MM.1S (cell line): ENCODE results near the gene NUP188.
A peak's percentile ranks its signal among the peaks of the same experiment; 100 is the strongest.

Experiments used
- DNase-seq: peaks from one replicate; pipeline ENCODE4 v3.0.0-alpha.2; 2015
- H2AFZ ChIP-seq: fragments of 300-600 bp; sonication (generic); 2 replicates; pipeline ENCODE4 v1.6.0; 2016; ENCODE audit warnings: antibody characterized with exemption, low read length
- H3F3A ChIP-seq: fragments of 300-600 bp; sonication (generic); 2 replicates; pipeline ENCODE4 v1.6.1; 2016; ENCODE audit warnings: mild to moderate bottlenecking, antibody characterized with exemption, low read length, moderate library complexity, mixed read lengths; ENCODE audit not compliant: insufficient read depth
- H3K27ac ChIP-seq: fragments of 300-600 bp; sonication (generic); 2 replicates; pipeline ENCODE4 v1.5.1; 2016; ENCODE audit warnings: mild to moderate bottlenecking, low read length
- H3K27me3 ChIP-seq: fragments of 300-600 bp; sonication (generic); replicated peaks from 2 replicates; pipeline ENCODE4 v1.6.0; 2016; ENCODE audit warnings: low read length; ENCODE audit not compliant: insufficient read depth
- H3K36me3 ChIP-seq: fragments of 300-600 bp; sonication (generic); replicated peaks from 2 replicates; pipeline ENCODE4 v1.6.1; 2016; ENCODE audit warnings: mild to moderate bottlenecking, low read length, mixed read lengths; ENCODE audit not compliant: insufficient read depth
- H3K4me1 ChIP-seq: fragments of 300-600 bp; sonication (generic); 2 replicates; pipeline ENCODE4 v1.6.1; 2016; ENCODE audit warnings: low read length, mixed read lengths
- H3K4me2 ChIP-seq: fragments of 300-600 bp; sonication (generic); 2 replicates; pipeline ENCODE4 v1.6.0; 2016; ENCODE audit warnings: low read depth, low read length
- H3K4me3 ChIP-seq: fragments of 300-600 bp; sonication (generic); 2 replicates; pipeline ENCODE4 v1.5.1; 2016; ENCODE audit warnings: low read length, mixed read lengths
- H3K79me2 ChIP-seq: fragments of 300-600 bp; sonication (generic); 2 replicates; pipeline ENCODE4 v1.6.1; 2016; ENCODE audit warnings: mixed run types, low read length, mixed read lengths
- H3K9ac ChIP-seq: fragments of 300-600 bp; sonication (generic); 2 replicates; pipeline ENCODE4 v1.6.1; 2016; ENCODE audit warnings: low read length, mixed read lengths
- H3K9me2 ChIP-seq: fragments of 300-600 bp; sonication (generic); replicated peaks from 2 replicates; pipeline ENCODE4 v1.6.1; 2016; ENCODE audit warnings: mild to moderate bottlenecking, low read length, mixed read lengths; ENCODE audit not compliant: insufficient read depth
- H3K9me3 ChIP-seq: fragments of 300-600 bp; sonication (generic); replicated peaks from 2 replicates; pipeline ENCODE4 v1.6.1; 2016; ENCODE audit warnings: mild to moderate bottlenecking, low read length, mixed read lengths; ENCODE audit not compliant: insufficient read depth
- H4K20me1 ChIP-seq: fragments of 300-600 bp; sonication (generic); 2 replicates; pipeline ENCODE4 v1.6.1; 2016; ENCODE audit warnings: mild to moderate bottlenecking, low read length, moderate library complexity, mixed read lengths; ENCODE audit not compliant: insufficient read depth
- CTCF ChIP-seq: fragments of 300-600 bp; sonication (generic); IDR thresholded peaks from 2 replicates; pipeline ENCODE4 v1.5.1; 2016; ENCODE audit warnings: antibody characterized with exemption, low read length, mixed read lengths
- EZH2 ChIP-seq: fragments of 300-600 bp; sonication (generic); optimal IDR thresholded peaks from 2 replicates; pipeline ENCODE3; 2017; ENCODE audit warnings: low read depth, mild to moderate bottlenecking, antibody characterized with exemption, low read length, mixed read lengths
- EZH2phosphoT487 ChIP-seq: fragments of 300-600 bp; sonication (generic); IDR thresholded peaks from 2 replicates; pipeline ENCODE4 v1.6.1; 2018; ENCODE audit warnings: antibody characterized with exemption, low read length

The NUP188 gene

GRCh38 chr9:128947527-128948301 lies at the start of gene NUP188, which contains the start of gene DOLK:
NUP188 (plus strand) TSS chr9:128947699; CDS start chr9:128947720, 21 bp downstream.
DOLK (minus strand) TSS chr9:128947603; CDS start chr9:128947303, 300 bp downstream.
- TF ChIP-seq EZH2, result no peak
- TF ChIP-seq CTCF, result no peak
- TF ChIP-seq EZH2phosphoT487, result no peak
- H2AFZ ChIP-seq, result peak within 1 kb of the TSS; percentile 86
- H3K9ac ChIP-seq, result peak within 1 kb of the TSS; percentile 89
- DNase-seq, result peak; percentile 94
- H4K20me1 ChIP-seq, result no peaks in the 10 kb centered on the region
- H3K4me1 ChIP-seq, result peaks cover 10% of the 10 kb centered on the region
- peaks cover 48% of the 10 kb centered on the region for H3K79me2 ChIP-seq
- peak within 1 kb of the TSS; percentile 99 for H3K4me2 ChIP-seq
- H3K27me3 ChIP-seq, result no peaks in the 10 kb centered on the region
- H3K9me3 ChIP-seq, result no peaks in the 10 kb centered on the region
- no peaks in the 10 kb centered on the region for H3K36me3 ChIP-seq
- H3F3A ChIP-seq, result no peaks in the 10 kb centered on the region
- no peaks in the 10 kb centered on the region for H3K9me2 ChIP-seq
- H3K4me3 ChIP-seq, result peak within 1 kb of the TSS; percentile 87
- peak within 1 kb of the TSS; percentile 56; the same call in 1 of the 2 replicates for H3K27ac ChIP-seq

- DNase-seq, result no peak
- no peak overlapping the region for H3K27ac ChIP-seq
- H3K4me3 ChIP-seq, result no peak overlapping the region
- H3K27me3 ChIP-seq, result no peaks in the 10 kb centered on the region
- no peak for TF ChIP-seq CTCF
- TF ChIP-seq EZH2phosphoT487, result no peak
- no peak for TF ChIP-seq EZH2
- H4K20me1 ChIP-seq, result no peaks in the 10 kb centered on the region
- H3K36me3 ChIP-seq, result no peaks in the 10 kb centered on the region
- no peak overlapping the region for H2AFZ ChIP-seq
- H3K4me2 ChIP-seq, result no peak overlapping the region
- H3K9me2 ChIP-seq, result no peaks in the 10 kb centered on the region
- H3F3A ChIP-seq, result peaks cover 10% of the 10 kb centered on the region
- H3K9me3 ChIP-seq, result no peaks in the 10 kb centered on the region
- peaks cover 45% of the 10 kb centered on the region for H3K79me2 ChIP-seq
- H3K4me1 ChIP-seq, result peaks cover 40% of the 10 kb centered on the region
- H3K9ac ChIP-seq, result no peak overlapping the region
These were observed 49.1 kb upstream of the NUP188 start for GRCh38 chr9:128898382-128898781.

GRCh38 chr9:128898845-128899565 lies 48.5 kb upstream of the NUP188 start:
- Histone ChIP-seq H3K36me3 (no peaks in the 10 kb centered on the region), H3K79me2 (peaks cover 47% of the 10 kb centered on the region), H3K27ac (no peak overlapping the region), H4K20me1 (no peaks in the 10 kb centered on the region), H3K27me3 (no peaks in the 10 kb centered on the region), H3K4me2 (no peak overlapping the region), H3K9ac (no peak overlapping the region), H3F3A (peaks cover 10% of the 10 kb centered on the region), H3K4me1 (peaks cover 40% of the 10 kb centered on the region), H3K4me3 (no peak overlapping the region), H2AFZ (no peak overlapping the region), H3K9me3 (no peaks in the 10 kb centered on the region), H3K9me2 (no peaks in the 10 kb centered on the region)
- no peak for DNase-seq
- TF ChIP-seq EZH2phosphoT487, result no peak
- TF ChIP-seq EZH2, result no peak
- TF ChIP-seq CTCF, result no peak
